ENCODE data around the gene CLSTN2. TPM values are rescaled to one million over a fixed set of nuclear protein-coding genes. Genes with fewer than 3 reads are reported as not detected.

Gene CLSTN2
- total and polyA plus RNA-seq, 2 of the 8 experiments (the other 6 are each of a cell fraction or from before 2014, with no cell fraction given), result 0.39 to 0.52 TPM

- DNase-seq (ENCODE audit: low read depth in 1 of 2, low spot score in 2 of 2) (no peak), FAIRE-seq (no peak)
- Histone ChIP-seq H2AFZ (ENCODE audit: low read length) (no peak overlapping the region), H3K4me3 (ENCODE audit: extremely low read depth in 1 of 4, insufficient read depth in 2 of 4, low read depth in 3 of 4, low read length in 4 of 4) (no peak overlapping the region), H3K56ac (replicated peaks; ENCODE audit: insufficient read length, low read depth, low read length) (no peak overlapping the region), H2BK15ac (ENCODE audit: low read length) (no peak overlapping the region), H3K23me2 (ENCODE audit: low read depth, low read length) (no peaks in the 10 kb centered on the region), H3K9ac (replicated peaks in 1 of 4; ENCODE audit: extremely low read depth in 1 of 4, low read depth in 3 of 4, low read length in 3 of 4) (no peak overlapping the region), H3K23ac (ENCODE audit: insufficient read length) (no peak overlapping the region), H2BK5ac (ENCODE audit: low read depth, low read length) (no peak overlapping the region), H2BK20ac (ENCODE audit: low read length) (no peak overlapping the region), H3K79me2 (ENCODE audit: control insufficient read depth in 1 of 2, insufficient read depth in 2 of 2, low read length in 2 of 2) (no peaks in the 10 kb centered on the region), H4K5ac (ENCODE audit: insufficient read length, low read depth, low read length) (no peak overlapping the region), H3K36me3 (ENCODE audit: control insufficient read depth in 2 of 4, insufficient read depth in 4 of 4, low read length in 3 of 4) (no peaks in the 10 kb centered on the region), H3K27me3 (replicated peaks in 1 of 4; ENCODE audit: control insufficient read depth in 3 of 4, extremely low read depth in 1 of 4, insufficient read depth in 3 of 4, low read length in 3 of 4) (no peaks in the 10 kb centered on the region), H2BK12ac (ENCODE audit: low read depth, low read length) (no peak overlapping the region), H4K8ac (ENCODE audit: extremely low read depth, insufficient read depth, low read length) (no peak overlapping the region), H3K14ac (ENCODE audit: insufficient read length) (no peak overlapping the region), H4K20me1 (replicated peaks in 1 of 2; ENCODE audit: control insufficient read depth in 1 of 2, insufficient read depth in 2 of 2, low read length in 2 of 2) (no peaks in the 10 kb centered on the region), H3K4ac (replicated peaks; ENCODE audit: insufficient read length, low read depth, low read length) (no peak overlapping the region), H2BK120ac (replicated peaks; ENCODE audit: low read depth, low read length) (no peak overlapping the region), H2AK5ac (ENCODE audit: low read depth, low read length) (no peak overlapping the region), H3K4me2 (ENCODE audit: insufficient read depth in 1 of 2, low read depth in 2 of 2, low read length in 2 of 2) (no peak overlapping the region), H3K4me1 (replicated peaks in 1 of 4; ENCODE audit: control insufficient read depth in 3 of 4, insufficient read depth in 4 of 4, low read length in 3 of 4) (no peaks in the 10 kb centered on the region), H3K9me3 (ENCODE audit: insufficient read depth in 2 of 2, low read depth in 1 of 2, low read length in 1 of 2) (no peaks in the 10 kb centered on the region), H4K91ac (replicated peaks; ENCODE audit: insufficient read length, low read length) (no peak overlapping the region), H3K18ac (ENCODE audit: extremely low read depth, low read length) (no peak overlapping the region), H3K27ac (ENCODE audit: low read depth, low read length) (no peak overlapping the region), H3K79me1 (ENCODE audit: low read depth, low read length) (no peaks in the 10 kb centered on the region)
- WGBS, 2 experiments (ENCODE audit: extremely low coverage in 1 of 2, insufficient coverage in 1 of 2, insufficient read length in 1 of 2, insufficient replicate concordance in 2 of 2, low coverage in 1 of 2, low lambda C conversion rate in 2 of 2, missing lambda C conversion rate in 1 of 2), result 95% methylated on average over 2 of the region's 2 CpGs; no CpG with 5 or more reads in 1 of the 2 experiments
- no peak for TF ChIP-seq TAF7 (optimal IDR thresholded peaks at IDR 0.05; ENCODE audit: borderline replicate concordance, low read depth, low read length)
- no peak for TF ChIP-seq RBBP5 (IDR thresholded peaks at IDR 0.05; ENCODE audit: borderline replicate concordance, low read depth, low read length)
- TF ChIP-seq SIRT6 (IDR thresholded peaks at IDR 0.05; ENCODE audit: low read length), result no peak
- no peak for TF ChIP-seq BACH1 (IDR thresholded peaks at IDR 0.05; ENCODE audit: low read length)
- no peak for TF ChIP-seq ATF3 (IDR thresholded peaks at IDR 0.05; ENCODE audit: insufficient read depth, low read depth, low read length)
- TF ChIP-seq SIN3A (conservative IDR thresholded peaks at IDR 0.05 in 1 of 2, IDR thresholded peaks at IDR 0.05 in 1 of 2; ENCODE audit: low read depth in 1 of 2, low read length in 2 of 2), result no peak
- TF ChIP-seq FOSL1 (IDR thresholded peaks at IDR 0.05; ENCODE audit: insufficient read depth, low read depth, low read length), result no peak
- no peak for TF ChIP-seq BRCA1 (IDR thresholded peaks at IDR 0.05; ENCODE audit: low read depth, low read length)
- no peak for TF ChIP-seq SUZ12 (IDR thresholded peaks at IDR 0.05; ENCODE audit: low read length)
- no peak for TF ChIP-seq USF2 (IDR thresholded peaks at IDR 0.05; ENCODE audit: low read length)
- no peak for TF ChIP-seq SAP30 (IDR thresholded peaks at IDR 0.05; ENCODE audit: insufficient read depth, insufficient replicate concordance, low read length)
- TF ChIP-seq KDM5A (IDR thresholded peaks at IDR 0.05; ENCODE audit: low read length), result no peak
- TF ChIP-seq SRF (IDR thresholded peaks at IDR 0.05; ENCODE audit: low read depth, low read length), result no peak
- ChIA-PET POLR2A (ENCODE audit: partially characterized antibody) (no interaction called here), CTCF (ENCODE audit: partially characterized antibody) (no interaction called here)
Measured at GRCh38 chr3:140308535-140308934, 373.6 kb downstream of the CLSTN2 start.

Data from H1 (cell line).